Measurements from ENCODE around the gene FGF21. TPM values are rescaled to one million over a fixed set of nuclear protein-coding genes. Genes with fewer than 3 reads are reported as not detected.
"Not testable (repeated sequence)": the region's sequence is repeated elsewhere in the genome, so short reads cannot be mapped to it uniquely, and the experiment has no call there.

Gene FGF21, protein sequence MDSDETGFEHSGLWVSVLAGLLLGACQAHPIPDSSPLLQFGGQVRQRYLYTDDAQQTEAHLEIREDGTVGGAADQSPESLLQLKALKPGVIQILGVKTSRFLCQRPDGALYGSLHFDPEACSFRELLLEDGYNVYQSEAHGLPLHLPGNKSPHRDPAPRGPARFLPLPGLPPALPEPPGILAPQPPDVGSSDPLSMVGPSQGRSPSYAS
- not detected for polyA plus RNA-seq (2012; ENCODE audit: missing spikeins)

DNA sequence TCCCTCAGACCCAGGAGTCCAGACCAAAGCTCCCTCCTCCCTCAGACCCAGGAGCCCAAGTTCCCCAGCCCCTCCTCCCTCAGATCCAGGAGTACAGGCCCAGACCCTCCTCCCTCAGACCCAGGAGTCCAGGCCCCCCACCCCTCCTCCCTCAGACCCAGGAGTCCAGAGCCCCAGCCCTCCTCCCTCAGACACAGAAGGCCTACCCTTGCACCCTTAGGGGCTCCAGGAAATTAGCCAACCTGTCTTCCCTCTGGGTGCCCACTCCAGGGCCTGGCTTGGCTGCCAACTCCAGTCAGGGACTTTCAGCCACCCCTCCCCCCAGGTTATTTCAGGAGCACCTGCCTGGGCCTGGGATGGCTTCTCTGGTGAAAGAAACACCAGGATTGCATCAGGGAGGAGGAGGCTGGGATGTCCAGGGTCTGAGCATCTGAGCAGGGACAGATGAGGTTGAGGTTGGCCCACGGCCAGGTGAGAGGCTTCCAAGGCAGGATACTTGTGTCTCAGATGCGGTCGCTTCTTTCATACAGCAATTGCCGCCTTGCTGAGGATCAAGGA, at the start of gene FGF21:
Gene FGF21 (plus strand): TSS at position 441 of the 558 bp plus-strand sequence. CDS start 713 bp downstream, outside the sequence.
- DNase-seq (ENCODE audit: insufficient read length) (no peak), FAIRE-seq (no peak)
- TF ChIP-seq POLR2AphosphoS5 (IDR thresholded peaks at IDR 0.05; ENCODE audit: low read depth, low read length), result no peak

DNA sequence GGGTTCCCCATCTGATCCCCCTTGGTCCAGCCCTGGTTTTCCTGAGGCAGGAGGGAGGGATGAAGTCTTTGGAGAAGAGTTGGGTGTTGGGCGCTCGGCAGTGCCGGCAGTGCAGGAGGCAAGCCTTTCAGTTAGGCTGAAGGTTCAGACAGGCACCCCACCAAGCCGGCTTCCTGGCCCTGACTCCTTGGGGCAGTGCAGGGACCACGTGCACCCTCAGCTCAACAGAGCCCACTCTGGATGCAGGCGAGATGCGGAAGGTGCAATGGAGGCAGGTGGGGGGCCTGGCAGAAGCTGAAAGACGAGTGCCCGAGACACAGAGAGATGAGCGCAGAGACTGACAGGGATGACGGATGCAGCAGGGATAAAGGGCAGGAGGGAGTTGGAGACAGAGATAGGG, 46.9 kb upstream of the FGF21 start:
- no peak for FAIRE-seq
- no peak for TF ChIP-seq POLR2A (IDR thresholded peaks at IDR 0.05; ENCODE audit: low read depth, low read length)
- TF ChIP-seq TAF1 (IDR thresholded peaks at IDR 0.05; ENCODE audit: borderline replicate concordance, low read depth, low read length), result no peak
- no peak for TF ChIP-seq POLR2AphosphoS5 (IDR thresholded peaks at IDR 0.05; ENCODE audit: low read depth, low read length)
- no peak for DNase-seq (ENCODE audit: insufficient read length)

DNA sequence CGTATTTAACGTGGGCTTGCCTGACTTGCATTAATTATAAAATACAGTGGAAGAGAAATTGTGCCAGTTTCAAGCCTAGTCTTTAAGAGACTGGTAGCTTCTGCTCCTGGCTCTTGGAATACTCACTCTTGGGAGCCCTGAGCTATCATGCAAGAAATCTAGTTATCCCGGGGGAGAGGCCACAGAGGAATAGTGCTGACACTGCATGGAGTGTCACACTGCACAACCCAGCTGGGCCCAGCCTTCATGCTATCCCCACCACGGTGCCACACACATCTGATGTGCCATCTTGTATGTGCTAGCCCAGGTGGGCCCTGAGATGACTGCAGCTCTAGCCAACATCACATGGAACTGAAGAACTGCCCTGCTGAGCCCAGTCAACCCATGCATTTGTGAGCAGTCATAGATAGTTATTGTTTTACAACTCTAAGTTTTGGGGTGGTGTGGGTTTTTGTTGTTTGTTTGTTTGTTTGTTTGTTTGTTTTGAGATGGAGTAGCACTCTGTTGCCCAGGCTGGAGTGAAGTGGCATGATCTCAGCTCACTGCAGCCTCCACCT, 44.1 kb upstream of the FGF21 start:
- no peak for FAIRE-seq
- no peak for DNase-seq (ENCODE audit: insufficient read length)
- no peak for TF ChIP-seq POLR2AphosphoS5 (IDR thresholded peaks at IDR 0.05; ENCODE audit: low read depth, low read length)
- no peak for TF ChIP-seq POLR2A (IDR thresholded peaks at IDR 0.05; ENCODE audit: low read depth, low read length)
- TF ChIP-seq TAF1 (IDR thresholded peaks at IDR 0.05; ENCODE audit: borderline replicate concordance, low read depth, low read length), result no peak

DNA sequence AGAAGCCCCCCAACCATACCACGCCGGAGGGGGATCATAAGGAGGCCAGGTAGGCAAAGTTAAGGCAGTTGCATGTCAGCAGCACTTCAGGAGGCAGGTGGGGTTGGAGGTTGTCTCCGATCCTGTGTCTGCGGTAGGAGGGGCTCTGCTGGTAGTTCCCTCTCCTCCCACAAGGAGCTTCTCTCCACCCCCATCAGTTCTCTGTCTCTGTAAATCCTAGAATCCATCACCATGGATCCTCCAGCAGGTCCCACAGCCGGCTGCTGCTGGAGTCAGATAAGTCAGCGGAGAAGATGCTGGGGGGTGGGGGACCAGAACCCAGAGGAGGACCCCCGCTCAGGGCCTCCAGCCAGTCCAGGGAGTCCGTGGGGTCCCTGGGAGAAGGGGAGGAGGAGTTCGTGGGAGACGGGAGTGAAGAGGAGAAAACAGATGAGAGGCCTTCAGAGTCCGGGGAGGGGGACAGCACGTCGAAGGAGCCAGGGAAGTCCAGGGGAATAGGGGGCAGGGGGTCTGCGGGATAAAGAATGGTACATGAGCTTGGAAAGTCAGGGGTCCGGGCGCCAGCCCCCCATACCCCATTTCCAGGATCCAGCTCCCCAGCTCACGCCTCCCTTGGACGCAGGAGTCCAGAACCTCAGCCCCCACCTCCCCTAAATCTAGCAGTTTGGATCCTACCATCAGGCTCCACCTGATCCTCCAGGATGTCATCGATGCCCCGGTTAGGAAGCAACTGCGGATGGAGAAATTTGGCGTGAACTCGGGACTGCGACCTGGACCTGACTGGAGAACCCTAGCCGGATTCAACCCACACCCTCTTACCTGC, 42.1 kb upstream of the FGF21 start:
- DNase-seq (ENCODE audit: insufficient read length), result no peak
- no peak for FAIRE-seq
- TF ChIP-seq POLR2AphosphoS5 (IDR thresholded peaks at IDR 0.05; ENCODE audit: low read depth, low read length) (no peak), TAF1 (IDR thresholded peaks at IDR 0.05; ENCODE audit: borderline replicate concordance, low read depth, low read length) (no peak), POLR2A (IDR thresholded peaks at IDR 0.05; ENCODE audit: low read depth, low read length) (no peak)

DNA sequence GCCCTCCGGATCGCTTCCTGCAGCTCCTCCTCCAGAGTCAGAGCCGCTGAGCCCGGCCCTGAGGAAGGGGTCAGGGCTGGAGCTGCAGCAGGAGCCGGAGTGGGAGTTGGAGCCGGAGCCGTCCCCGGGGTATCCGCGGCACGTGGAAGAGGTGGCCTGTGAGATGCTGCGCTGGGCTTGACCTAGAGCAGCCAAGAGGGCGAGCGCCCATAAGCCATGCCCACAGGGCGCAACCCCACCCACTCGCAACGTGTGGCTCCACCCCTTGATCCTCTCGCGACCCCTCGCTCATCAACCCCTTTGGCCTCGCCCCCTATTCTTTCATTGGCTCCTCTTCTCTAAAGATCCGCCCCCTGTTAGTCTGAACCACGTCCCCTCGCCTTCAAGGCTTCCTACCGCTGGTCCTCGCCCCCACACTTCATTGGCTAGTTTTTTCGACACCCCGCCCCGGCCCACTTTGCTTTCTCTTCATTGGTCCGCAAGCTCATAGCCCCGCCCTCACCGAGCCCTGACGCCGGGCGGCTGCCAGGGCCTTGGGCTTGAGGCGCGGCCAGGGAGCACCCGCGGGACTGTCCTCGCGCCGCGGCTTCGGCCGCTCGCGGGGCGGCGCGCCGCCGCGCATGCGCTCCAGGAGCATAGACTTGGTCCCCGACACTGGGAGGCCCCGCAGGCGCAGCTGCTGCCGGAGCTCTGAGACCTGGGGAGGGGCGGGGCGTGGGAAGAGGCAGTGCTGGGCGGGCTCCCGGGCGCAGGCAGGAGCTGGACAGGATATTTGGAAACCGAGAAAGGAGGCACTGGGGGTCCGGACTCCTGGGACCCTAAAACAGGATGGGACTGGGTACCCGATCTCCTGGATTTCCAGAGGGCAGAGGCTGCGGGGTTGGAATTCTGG, 41.2 kb upstream of the FGF21 start:
- DNase-seq (ENCODE audit: insufficient read length), result peak; percentile 99
- no peak for TF ChIP-seq TAF1 (IDR thresholded peaks at IDR 0.05; ENCODE audit: borderline replicate concordance, low read depth, low read length)
- TF ChIP-seq POLR2A (IDR thresholded peaks at IDR 0.05; ENCODE audit: low read depth, low read length), result peak; percentile 29; the same call in 1 of the 2 replicates
- no peak for TF ChIP-seq POLR2AphosphoS5 (IDR thresholded peaks at IDR 0.05; ENCODE audit: low read depth, low read length)
- peak; percentile 99 for FAIRE-seq

DNA sequence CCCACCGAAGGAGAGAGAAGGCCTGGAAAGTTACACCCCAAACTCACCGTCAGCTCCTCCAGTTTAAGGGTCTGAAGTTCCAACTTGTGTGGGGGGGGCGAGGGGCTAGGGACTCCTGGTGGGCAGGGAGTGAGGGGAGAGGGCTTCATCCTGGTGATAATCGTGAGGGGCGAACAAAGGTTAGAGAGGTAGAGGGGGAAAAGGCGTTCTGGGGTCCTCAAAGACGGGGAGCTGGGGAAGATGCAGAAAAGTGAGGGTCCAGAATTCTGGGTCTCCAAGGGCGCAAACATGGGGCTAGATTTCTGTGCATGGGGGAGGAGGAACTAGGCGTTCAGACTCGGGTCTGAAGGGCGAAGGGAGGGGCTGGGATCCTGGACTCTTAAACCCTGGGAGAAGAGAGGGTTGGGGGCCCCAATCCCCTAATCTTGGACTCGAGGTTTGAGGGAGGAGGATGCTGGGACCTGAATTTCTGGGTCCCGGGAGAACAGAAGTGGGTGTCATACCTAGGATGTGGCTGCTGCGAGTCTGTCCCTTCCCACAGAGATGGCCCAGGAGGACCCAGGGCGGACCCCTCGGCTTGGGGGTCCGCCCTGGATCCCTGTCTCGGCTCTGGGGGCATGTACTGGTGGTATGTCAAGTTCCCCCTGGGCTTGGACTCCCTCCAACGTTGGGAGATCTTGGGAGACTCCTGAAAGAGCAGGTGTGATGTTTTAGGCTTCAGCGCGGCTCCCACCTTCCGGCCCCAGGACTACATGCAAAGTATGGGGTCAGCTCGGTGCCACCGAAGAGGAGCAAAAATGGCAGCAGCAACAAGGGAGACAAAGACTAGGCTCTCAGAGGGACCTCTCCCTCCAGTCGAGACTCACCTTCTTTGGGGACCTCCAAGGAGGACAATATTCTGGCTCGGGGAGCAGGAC, 40.3 kb upstream of the FGF21 start:
- no peak for DNase-seq (ENCODE audit: insufficient read length)
- FAIRE-seq, result peak; percentile 53
- TF ChIP-seq POLR2A (IDR thresholded peaks at IDR 0.05; ENCODE audit: low read depth, low read length), result no peak
- TF ChIP-seq POLR2AphosphoS5 (IDR thresholded peaks at IDR 0.05; ENCODE audit: low read depth, low read length), result no peak
- no peak for TF ChIP-seq TAF1 (IDR thresholded peaks at IDR 0.05; ENCODE audit: borderline replicate concordance, low read depth, low read length)

DNA sequence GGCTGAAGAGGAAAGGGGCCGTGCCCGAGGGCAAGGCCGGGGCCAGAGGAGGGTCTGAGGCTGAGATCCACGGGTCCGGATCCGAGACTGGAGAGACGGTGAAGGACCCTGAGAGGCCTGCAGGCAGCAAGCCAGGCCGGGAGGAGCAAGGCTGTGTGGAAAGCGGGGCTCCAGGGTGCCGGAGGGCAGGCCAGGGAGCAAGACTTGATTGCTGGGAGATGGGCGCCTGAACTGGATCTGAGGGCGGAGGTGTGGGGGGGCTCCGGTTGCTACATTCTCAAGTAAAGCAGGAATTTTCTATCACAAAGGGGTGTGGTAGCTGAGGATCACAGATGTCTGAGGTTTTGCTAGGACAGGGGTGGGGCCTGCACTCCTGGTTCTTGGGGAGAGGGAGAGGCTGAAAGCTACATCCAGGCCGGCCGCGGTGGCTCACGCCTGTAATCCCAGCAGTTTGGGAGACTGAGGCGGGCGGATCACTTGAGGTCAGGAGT, 39.6 kb upstream of the FGF21 start:
- FAIRE-seq (no peak), DNase-seq (ENCODE audit: insufficient read length) (no peak)
- no peak for TF ChIP-seq POLR2AphosphoS5 (IDR thresholded peaks at IDR 0.05; ENCODE audit: low read depth, low read length)
- no peak for TF ChIP-seq TAF1 (IDR thresholded peaks at IDR 0.05; ENCODE audit: borderline replicate concordance, low read depth, low read length)
- TF ChIP-seq POLR2A (IDR thresholded peaks at IDR 0.05; ENCODE audit: low read depth, low read length), result no peak

DNA sequence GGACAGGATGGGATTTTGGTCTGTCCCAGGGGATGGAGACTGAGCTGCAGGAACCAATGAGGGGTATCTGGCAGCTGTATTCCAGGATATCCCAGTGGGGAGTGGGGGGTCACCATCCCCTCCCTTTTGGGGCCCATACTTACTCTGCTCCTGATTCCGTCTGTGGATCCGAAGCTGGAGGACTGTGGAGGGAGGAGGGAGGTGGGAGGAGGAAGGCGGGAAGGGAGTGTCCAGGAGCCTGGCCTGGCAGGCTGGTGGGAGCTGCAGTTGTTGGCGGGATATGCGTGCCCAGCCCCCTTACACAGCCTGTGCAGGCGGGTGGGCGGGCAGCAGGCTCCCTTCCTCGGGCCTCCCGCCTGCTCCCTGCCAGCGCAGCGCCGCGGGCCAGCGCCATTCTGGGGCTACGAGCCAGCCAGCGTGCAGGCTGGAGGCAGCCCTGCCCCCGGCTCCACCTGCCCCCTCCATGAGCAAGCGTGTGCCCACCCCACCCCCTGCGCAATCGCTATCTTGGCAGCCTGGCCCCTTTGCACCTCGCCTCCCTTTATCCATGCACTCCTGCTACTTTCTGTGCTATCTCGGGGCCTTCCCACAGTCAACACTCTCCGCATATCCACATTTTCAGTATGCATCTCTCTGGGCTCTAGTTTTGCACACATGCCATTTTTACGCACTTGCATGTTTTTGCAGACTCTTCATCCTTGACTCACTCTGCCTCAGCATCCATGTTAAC, 38.6 kb upstream of the FGF21 start:
- no peak for TF ChIP-seq POLR2AphosphoS5 (IDR thresholded peaks at IDR 0.05; ENCODE audit: low read depth, low read length)
- TF ChIP-seq POLR2A (IDR thresholded peaks at IDR 0.05; ENCODE audit: low read depth, low read length), result no peak
- no peak for TF ChIP-seq TAF1 (IDR thresholded peaks at IDR 0.05; ENCODE audit: borderline replicate concordance, low read depth, low read length)
- DNase-seq (ENCODE audit: insufficient read length) (no peak), FAIRE-seq (no peak)

DNA sequence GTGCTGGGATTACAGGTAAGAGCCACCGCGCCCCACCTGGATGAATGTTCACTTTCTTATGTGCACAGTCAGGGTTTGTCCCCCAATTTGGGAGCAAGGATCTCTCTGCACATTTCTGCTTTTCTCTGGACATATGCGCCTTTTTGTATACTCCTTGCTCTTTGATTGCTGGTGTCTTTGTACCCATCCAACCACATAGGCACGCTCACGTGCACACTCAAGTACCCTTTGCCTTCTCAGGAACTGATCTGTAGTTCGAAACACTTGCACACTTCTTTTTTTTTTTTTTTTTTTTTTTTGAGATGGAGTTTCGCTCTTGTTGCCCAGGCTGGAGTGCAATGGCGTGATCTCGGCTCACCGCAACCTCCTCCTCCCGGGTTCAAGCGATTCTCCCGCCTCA, 37.2 kb upstream of the FGF21 start:
- DNase-seq (ENCODE audit: insufficient read length); FAIRE-seq: not testable (repeated sequence)

Measured in GM12892 (cell line).